Activated CD4-positive, alpha-beta T cell treated with anti-CD3 and anti-CD28 coated beads for 48 hours (primary cell): ENCODE results near the gene LSM5.
"Not testable (repeated sequence)": the region's sequence is repeated elsewhere in the genome, so short reads cannot be mapped to it uniquely, and the experiment has no call there.

Source experiments
- DNase-seq: peaks from one replicate; pipeline ENCODE4 v3.0.0-alpha.2; 2020

LSM5 gene

GRCh38 chr7:32502728-32503127 lies 12.5 kb upstream of the LSM5 start:
- peak; percentile 55 for DNase-seq

GRCh38 chr7:32501522-32501921 lies 11.3 kb upstream of the LSM5 start:
- DNase-seq = no peak

GRCh38 chr7:32500922-32501341 lies 10.8 kb upstream of the LSM5 start:
- no peak for DNase-seq

- DNase-seq = not testable (repeated sequence)
These were observed 10.0 kb upstream of the LSM5 start for GRCh38 chr7:32500216-32500615.

GRCh38 chr7:32499755-32500154 lies 9.6 kb upstream of the LSM5 start:
- not testable (repeated sequence) for DNase-seq

GRCh38 chr7:32496052-32496813 lies 6.1 kb upstream of the LSM5 start:
- DNase-seq = no peak

- peak; percentile 99 for DNase-seq
These were observed 5.3 kb upstream of the LSM5 start, which contains the start of gene AVL9 for GRCh38 chr7:32495298-32496051. AVL9 (plus strand) TSS chr7:32495489; CDS start chr7:32495710, 221 bp downstream.

GRCh38 chr7:32494946-32495297 lies 4.7 kb upstream of the LSM5 start:
- no peak for DNase-seq

- DNase-seq = no peak
These were observed 423 bp downstream of the LSM5 start for GRCh38 chr7:32489788-32490126.

- DNase-seq = no peak
These were observed 8.3 kb downstream of the LSM5 start for GRCh38 chr7:32481921-32482320.

- DNase-seq = no peak
These were observed 9.0 kb downstream of the LSM5 start for GRCh38 chr7:32481176-32481575.

- DNase-seq = no peak
These were observed 10.5 kb downstream of the LSM5 start for GRCh38 chr7:32479574-32480200.

- no peak for DNase-seq
These were observed 12.6 kb downstream of the LSM5 start for GRCh38 chr7:32477649-32477980.

GRCh38 chr7:32476816-32477648 lies 13.1 kb downstream of the LSM5 start:
- DNase-seq = no peak

GRCh38 chr7:32474008-32474407 lies 16.2 kb downstream of the LSM5 start:
- DNase-seq = no peak

GRCh38 chr7:32472015-32472414 lies 18.2 kb downstream of the LSM5 start:
- no peak for DNase-seq

- DNase-seq = no peak
These were observed 19.3 kb downstream of the LSM5 start for GRCh38 chr7:32470871-32471270.

GRCh38 chr7:32470004-32470403 lies 20.2 kb downstream of the LSM5 start:
- not testable (repeated sequence) for DNase-seq

- DNase-seq = not testable (repeated sequence)
These were observed 25.4 kb downstream of the LSM5 start for GRCh38 chr7:32464641-32465416.

GRCh38 chr7:32462977-32463376 lies 27.2 kb downstream of the LSM5 start:
- DNase-seq = no peak

GRCh38 chr7:32462451-32462850 lies 27.7 kb downstream of the LSM5 start:
- DNase-seq = no peak

- no peak for DNase-seq
These were observed 28.7 kb downstream of the LSM5 start for GRCh38 chr7:32461484-32461883.
